Esophagus squamous epithelium (tissue), 4 donors: ENCODE data around the gene TPCN2.

ENCODE experiments used
- CTCF ChIP-seq, 6 experiments: fragments of 450-650 bp in 4 of 6; fragments of 200-600 bp in 2 of 6; sonication (generic) in 2 of 6; IDR thresholded peaks; one replicate each; pipeline ENCODE4 v1.5.1; 2016 to 2019; ENCODE audit warnings: antibody characterized with exemption in 6 of 6, mild to moderate bottlenecking in 4 of 6, moderate library complexity in 4 of 6
- POLR2A ChIP-seq, 4 donors: fragments of 450-650 bp; IDR thresholded peaks; one replicate each; pipeline ENCODE4 v1.6.1; 2017; ENCODE audit warnings: antibody characterized with exemption in 4 of 4, mild to moderate bottlenecking in 4 of 4, moderate library complexity in 3 of 4

- no peak for TF ChIP-seq CTCF (IDR thresholded peaks at IDR 0.05)
- TF ChIP-seq POLR2A (IDR thresholded peaks at IDR 0.05): no peak
Observed at GRCh38 chr11:69095300-69095699, 46.6 kb downstream of the TPCN2 start.
